HG02588 (cell line): ENCODE results near the gene NEB.
A peak's percentile ranks its signal among the peaks of the same experiment; 100 is the strongest.
"Not testable (repeated sequence)": the region's sequence is repeated elsewhere in the genome, so short reads cannot be mapped to it uniquely, and the experiment has no call there.

ENCODE experiments used
- ATAC-seq: cut with Tn5 transposase; IDR thresholded peaks from one replicate; pipeline ENCODE4 v1.9.1; 2021; ENCODE audit warnings: mild to moderate bottlenecking, moderate library complexity; ENCODE audit not compliant: unreplicated experiment

NEB gene

DNA sequence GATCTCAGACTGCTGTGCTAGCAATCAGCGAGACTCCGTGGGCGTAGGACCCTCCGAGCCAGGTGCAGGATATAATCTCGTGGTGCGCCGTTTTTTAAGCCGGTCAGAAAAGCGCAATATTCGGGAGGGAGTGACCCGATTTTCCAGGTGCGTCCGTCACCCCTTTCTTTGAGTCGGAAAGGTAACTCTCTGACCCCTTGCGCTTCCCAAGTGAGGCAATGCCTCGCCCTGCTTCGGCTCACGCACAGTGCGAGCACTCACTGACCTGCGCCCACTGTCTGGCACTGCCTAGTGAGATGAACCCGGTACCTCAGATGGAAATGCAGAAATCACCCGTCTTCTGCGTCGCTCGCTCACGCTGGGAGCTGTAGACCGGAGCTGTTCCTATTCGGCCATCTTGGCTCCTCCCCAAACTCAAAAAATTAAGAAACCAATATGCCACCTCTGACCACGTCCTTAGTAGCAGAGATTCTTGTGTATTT, 29.8 kb downstream of the NEB start:
- ATAC-seq, result not testable (repeated sequence)

GRCh38 chr2:151698134-151698533, 36.1 kb downstream of the NEB start:
- ATAC-seq, result not testable (repeated sequence)

GRCh38 chr2:151695778-151696177, 38.5 kb downstream of the NEB start:
- ATAC-seq, result no peak

DNA sequence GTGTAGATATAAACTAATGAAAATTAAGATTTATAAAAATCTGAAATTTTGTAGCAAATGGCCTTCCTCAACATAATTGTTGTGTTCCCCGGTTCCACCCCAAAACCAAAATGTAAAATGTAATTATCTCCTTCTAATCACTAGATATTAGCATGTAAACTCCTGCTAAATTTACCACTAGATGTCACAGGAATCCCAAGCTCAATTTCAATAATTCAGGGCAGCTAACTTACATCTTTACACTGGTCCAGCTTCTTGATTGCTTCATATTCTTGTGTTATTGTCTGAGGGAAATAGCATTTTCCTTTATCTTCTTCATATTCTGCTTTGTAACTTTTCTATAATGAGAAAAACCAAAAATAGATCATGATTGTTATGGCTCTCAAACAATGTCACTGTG, 42.6 kb downstream of the NEB start:
- no peak for ATAC-seq

DNA sequence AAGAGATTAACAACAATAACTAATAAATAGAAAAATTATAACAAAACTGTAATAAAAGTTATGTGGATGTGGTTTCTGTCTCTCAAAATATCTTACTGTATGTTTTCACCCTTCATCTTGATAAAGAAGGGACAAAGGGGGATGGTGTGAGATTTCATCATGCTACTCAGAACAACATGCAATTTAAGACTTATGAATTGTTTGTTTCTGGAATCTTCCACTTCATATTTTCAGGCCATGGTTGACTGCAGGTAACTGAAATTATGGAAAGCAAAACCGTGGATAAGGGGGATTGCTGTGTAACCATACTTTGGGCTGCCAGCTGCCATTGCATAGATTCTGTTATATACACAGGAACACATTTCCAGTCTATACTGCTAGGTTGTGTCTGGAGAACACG, 45.6 kb downstream of the NEB start:
- no peak for ATAC-seq

GRCh38 chr2:151682459-151683003, 51.7 kb downstream of the NEB start:
- ATAC-seq, result no peak

GRCh38 chr2:151681051-151681450, 53.2 kb downstream of the NEB start:
- no peak for ATAC-seq

GRCh38 chr2:151679994-151680393, 54.3 kb downstream of the NEB start:
- no peak for ATAC-seq

- ATAC-seq, result no peak
Observed at GRCh38 chr2:151678849-151679248, 55.4 kb downstream of the NEB start.

DNA sequence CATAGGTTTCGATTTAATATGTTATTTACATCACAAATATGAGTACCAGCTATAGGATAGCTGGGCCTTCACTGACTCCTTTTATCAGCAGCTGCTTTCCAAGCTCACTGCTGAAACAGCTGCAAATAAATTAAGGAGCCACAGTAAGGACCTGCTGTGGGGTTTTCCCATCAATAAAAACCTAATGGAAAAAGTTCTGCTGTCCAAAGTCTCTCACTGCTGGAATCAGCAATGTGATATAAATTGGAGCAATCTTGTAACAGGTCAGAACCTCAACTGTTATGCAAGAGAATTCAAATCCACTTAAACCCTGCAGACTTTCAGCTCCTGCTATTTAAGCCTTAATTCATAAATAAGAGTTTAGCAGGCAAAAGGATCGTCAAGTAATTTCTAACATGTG, 61.3 kb downstream of the NEB start:
- ATAC-seq, result no peak

DNA sequence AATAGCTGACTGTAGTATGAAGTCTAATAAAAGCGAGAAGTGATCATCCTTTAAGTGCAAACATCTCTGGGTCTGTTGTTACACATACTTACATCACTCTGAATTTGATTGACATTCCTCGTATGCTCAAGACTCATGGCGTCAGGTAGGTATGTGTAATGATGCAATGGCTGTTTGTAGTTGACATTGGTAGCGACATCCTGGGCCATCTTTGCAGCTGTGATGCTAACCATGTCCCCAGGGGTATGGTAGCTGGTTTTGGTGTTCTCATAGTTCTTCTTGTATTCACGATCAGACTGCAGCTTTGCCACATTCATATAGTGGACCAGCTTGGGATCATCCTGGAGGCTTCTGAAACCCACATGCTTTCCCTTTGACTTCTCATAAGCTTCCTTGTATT, 62.0 kb downstream of the NEB start:
- ATAC-seq, result no peak

GRCh38 chr2:151670846-151671597, 63.3 kb downstream of the NEB start:
- no peak for ATAC-seq

DNA sequence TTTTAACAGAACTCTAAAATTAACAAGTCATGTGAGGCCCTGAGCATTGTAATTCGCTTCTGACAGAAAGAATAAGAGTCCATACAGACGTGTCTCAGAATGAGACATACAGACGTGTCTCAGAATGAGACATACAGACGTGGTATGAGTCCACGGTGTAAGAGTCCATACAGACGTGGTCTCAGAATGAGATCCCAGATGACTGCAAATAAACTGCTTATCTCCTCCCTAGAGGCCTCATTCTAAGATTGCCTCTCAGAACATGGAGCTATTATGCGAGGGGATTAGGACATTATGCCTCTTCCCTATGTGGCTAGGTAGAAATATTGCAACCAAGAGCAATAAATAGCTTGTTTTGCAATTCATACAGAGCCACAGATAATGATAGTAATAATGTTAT, 63.9 kb downstream of the NEB start:
- peak; percentile 89 for ATAC-seq

DNA sequence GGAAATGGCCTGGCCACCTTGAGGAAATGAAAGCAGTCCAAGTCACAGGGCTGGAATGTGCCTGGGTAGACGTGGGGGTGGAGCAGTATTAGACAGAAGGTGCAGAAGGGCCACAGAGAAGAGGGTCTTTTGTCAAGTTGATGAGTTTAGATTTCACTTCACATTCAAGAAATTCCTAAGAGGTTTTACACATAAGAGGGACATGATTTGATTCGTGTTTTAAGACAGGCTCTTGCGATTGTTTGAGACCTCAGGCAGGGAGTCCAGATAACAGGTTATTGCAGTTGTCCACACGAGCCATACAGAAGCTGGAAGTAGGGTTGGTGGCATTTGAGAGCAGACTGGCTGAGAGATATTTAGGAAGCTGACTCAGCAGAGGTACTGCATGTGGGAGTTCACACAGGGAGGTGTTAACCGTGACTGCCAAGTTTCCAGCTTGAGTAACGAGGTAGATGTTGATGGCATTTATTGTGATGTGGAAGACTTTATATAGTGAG, 64.6 kb downstream of the NEB start:
- ATAC-seq, result no peak

GRCh38 chr2:151668737-151669136, 65.5 kb downstream of the NEB start:
- ATAC-seq, result no peak

DNA sequence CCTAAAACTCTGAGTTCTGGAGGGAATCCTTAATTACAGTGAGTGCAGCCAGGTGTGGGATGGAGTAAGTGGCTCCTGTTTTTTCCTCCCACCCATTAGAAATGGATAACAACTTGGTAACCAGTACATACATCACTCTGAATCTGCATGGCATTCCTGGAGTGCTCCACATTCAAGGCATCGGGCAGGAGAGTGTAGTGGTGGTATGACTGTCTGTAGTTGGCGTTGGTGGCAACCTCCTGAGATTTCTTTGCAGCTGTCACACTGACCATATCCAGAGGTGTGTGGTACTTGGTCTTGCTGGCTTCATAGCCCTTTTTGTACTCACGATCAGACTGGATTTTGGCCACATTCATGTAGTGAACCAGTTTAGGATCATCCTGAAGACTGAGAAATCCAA, 68.3 kb downstream of the NEB start:
- ATAC-seq, result no peak

DNA sequence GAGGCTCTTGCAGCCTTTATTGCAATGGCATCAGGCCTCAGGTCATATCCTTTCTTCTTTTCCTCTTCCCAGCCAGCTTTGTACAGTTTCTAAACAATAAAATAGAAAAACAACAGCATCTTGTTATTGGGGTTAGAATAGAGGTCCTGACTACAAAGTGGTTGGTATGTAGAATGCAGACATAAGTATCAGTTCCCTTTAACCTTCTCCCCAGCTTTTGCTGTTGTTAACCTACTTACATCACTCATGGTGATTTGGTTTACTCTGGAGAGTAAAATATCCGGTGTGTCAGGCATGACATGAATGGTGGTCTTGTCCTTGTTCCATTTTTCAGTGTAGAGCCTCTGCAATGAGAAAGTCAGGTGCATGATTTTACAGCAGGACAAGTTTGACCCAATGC, 69.8 kb downstream of the NEB start:
- ATAC-seq, result peak; percentile 54

DNA sequence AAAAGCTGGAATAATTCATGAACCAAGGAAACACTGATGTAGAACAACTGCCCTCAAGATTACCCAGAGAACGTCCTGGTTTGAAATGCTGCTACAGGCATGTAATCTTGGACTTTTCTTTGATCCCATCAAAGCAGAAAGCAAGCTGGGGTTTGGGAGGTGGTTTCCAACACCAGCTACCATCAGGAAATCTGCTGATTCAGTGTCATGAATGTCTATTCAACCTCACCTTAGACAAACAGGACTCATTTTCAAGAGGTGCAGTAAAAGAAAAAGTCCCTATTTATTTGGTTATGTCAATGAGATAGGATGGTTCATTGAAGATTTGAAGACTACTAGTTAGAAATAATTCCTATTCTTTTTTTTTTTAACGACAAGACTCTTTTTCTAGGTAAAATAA, 72.7 kb downstream of the NEB start:
- ATAC-seq, result no peak

DNA sequence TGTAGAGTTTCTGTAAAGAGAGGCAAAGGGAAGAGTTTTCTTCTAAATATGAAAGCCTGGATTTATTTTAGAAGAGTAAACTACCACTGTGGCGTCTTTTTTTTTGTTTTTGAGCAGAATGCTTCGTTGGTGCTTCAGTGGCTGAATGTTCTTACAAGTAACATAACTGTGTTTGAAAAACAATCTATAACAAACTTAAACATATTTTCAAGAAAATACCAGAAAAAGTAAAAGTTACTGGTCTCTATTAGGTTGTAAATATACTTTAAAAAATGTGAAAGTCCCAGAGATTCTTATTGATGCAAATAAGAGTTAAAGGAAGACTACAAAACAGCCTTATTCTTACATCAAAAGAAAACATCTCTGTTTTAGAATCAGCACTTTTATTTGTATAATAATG, 76.2 kb downstream of the NEB start:
- no peak for ATAC-seq

- ATAC-seq, result no peak
Observed at GRCh38 chr2:151657667-151658076, 76.6 kb downstream of the NEB start.

DNA sequence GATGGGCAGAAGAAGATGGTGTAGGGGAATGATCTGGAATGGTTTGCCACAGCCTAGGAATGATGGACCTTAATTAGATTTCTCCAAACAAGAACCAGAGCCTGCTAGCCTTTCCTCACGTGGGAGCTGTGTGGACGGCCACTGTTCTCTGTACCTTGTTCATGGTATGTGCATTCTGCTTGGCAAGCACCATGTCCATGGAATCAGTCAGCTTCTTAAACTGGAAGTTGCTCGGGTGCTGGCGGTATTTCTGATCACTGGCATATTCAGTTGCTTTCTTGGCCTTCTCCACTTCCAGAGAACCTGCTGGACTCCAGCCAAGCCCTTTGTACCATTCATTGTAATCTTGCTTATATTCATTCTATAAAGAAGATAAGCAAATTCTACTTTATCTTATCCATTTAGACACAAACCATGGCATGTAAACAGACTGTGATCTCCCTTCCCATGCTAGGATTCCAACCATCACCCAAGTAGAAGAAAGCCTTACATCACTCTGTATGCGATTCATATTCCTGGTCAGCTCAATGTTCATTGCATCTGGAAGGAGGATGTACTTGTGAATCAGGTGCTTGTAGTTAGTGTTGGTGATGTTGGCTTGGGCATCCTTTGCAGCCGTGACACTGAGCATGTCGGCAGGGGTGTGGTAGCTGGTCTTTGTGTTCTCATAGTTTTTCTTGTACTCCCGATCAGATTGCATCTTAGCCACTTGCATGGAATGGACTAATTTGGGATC, 78.4 kb downstream of the NEB start:
- no peak for ATAC-seq

DNA sequence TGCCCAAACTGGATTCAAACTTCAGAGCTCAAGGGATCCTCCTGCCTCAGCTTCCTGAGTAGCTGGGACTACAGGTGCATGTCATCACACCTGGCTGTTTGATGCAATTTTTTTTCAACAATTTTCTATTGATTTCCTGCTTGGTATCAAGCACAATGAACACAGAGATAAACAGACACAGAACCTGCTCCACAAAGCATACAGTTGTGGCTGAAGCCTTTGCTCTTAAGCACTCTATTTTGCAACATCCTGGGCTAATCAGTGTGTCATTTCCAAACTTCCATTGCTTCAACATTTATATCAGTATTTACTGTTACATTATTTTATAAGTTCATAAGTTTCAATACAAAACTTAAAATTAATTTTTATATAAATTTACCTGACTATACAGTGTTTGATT, 79.4 kb downstream of the NEB start:
- ATAC-seq, result no peak
